Activated CD8-positive, alpha-beta T cell treated with anti-CD3 and anti-CD28 coated beads, Interleukin-2, amount 10 ng/mL, durations not matched to agents 7 days and 5 days (primary cell): ENCODE results near the gene WSCD2. TPM values are rescaled to one million over a fixed set of nuclear protein-coding genes. Genes with fewer than 3 reads are reported as not detected.

Source experiments
- ATAC-seq: fragments of 150-1000 bp; cut with Tn5 transposase; one replicate; pipeline ENCODE4 v1.10.0; 2021; ENCODE audit warnings: moderate library complexity
- CTCF ChIA-PET: fragments of 350-600 bp; sonication (Branson Sonifier 250); formaldehyde crosslinking; loops from one replicate; lab custom pipeline; 2021; ENCODE audit warnings: antibody characterized with exemption; lab: Charles Lee
- POLR2A ChIA-PET: fragments of 350-600 bp; sonication (Branson Sonifier 250); formaldehyde crosslinking; loops from one replicate; lab custom pipeline; 2021; ENCODE audit warnings: antibody characterized with exemption; lab: Charles Lee
- DNase-seq: peaks from one replicate; pipeline ENCODE4 v3.0.0-alpha.2; 2020
- H3K27ac Mint-ChIP-seq: one replicate; pipeline ENCODE4 v1.8.0; 2021; ENCODE audit warnings: mild to moderate bottlenecking, mixed read lengths
- H3K27me3 Mint-ChIP-seq: one replicate; pipeline ENCODE4 v1.8.0; 2021; ENCODE audit warnings: low read depth, mixed read lengths
- H3K36me3 Mint-ChIP-seq: one replicate; pipeline ENCODE4 v1.8.0; 2021; ENCODE audit warnings: low read depth, mixed read lengths
- H3K4me1 Mint-ChIP-seq: one replicate; pipeline ENCODE4 v1.8.0; 2021; ENCODE audit warnings: low read depth, mixed read lengths
- H3K4me3 Mint-ChIP-seq: one replicate; pipeline ENCODE4 v1.8.0; 2021; ENCODE audit warnings: mild to moderate bottlenecking, mixed read lengths
- H3K9me3 Mint-ChIP-seq: one replicate; pipeline ENCODE4 v1.8.0; 2022; ENCODE audit warnings: mixed read lengths; ENCODE audit not compliant: insufficient read depth
- total RNA-seq, 2 experiments: library from RNA; stranded (reverse); gene quantifications; one replicate each; pipeline ENCODE4 v1.2.3, GENCODE V29; 2021

The WSCD2 gene
- not detected for total RNA-seq

DNA sequence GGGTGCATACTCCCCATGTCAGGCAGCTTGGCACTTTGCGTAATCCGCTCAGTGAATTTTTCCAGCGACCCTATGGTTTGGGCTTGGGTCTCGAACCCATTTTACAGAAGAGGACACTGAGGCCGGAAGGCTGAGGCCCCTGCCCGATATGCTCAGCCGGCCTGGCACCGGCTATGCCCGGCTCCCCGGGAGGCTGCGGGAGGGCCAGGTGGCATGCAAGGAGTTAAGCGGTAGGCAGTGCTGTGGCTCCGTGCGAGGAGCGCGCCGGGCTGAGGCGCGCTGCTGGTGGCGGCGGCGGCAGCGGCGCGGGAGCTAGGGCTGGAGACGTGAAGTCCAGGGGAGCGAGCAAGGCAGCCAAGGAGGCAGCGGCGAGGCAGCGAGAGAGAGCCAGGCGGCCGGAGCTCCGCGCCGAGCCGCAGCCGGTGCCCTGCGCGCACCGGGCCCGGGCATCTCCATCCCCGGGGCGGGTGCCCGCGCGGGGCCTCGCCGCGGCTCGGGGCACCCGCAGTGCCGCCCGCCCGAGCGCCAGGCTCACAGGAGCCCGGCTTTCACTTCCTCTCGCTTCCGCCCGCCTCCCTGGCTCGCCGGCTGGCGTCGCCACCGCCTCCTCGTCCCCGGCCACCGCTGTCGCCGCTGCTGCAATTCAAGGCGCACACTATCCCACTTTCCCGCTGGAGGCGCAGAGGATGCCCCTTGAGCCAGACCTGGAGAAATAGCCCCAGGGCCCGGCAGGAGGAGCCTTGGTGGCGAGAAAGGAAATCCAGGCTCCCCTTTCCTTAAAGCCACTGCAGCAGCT, at the start of gene WSCD2:
Gene WSCD2 (plus strand): TSS at position 272 of the 796 bp plus-strand sequence. CDS start 66,545 bp downstream, outside the sequence.
- ATAC-seq (peak; percentile 53), DNase-seq (peak; percentile 25)
- no peak within 1 kb of the TSS for H3K4me3 Mint-ChIP-seq
- H3K9me3 Mint-ChIP-seq: no peaks in the 10 kb centered on the region
- ChIA-PET POLR2A (no interaction called here), CTCF (interaction anchor here (0.9 kb wide), 1 partner anchor 328 kb away, joined by 3 read pairs; no protein-coding TSS in a partner anchor)
- H3K27ac Mint-ChIP-seq: no peak within 1 kb of the TSS
- H3K27me3 Mint-ChIP-seq: peaks cover 54% of the 10 kb centered on the region
- H3K36me3 Mint-ChIP-seq: no peaks in the 10 kb centered on the region
- H3K4me1 Mint-ChIP-seq: no peaks in the 10 kb centered on the region

DNA sequence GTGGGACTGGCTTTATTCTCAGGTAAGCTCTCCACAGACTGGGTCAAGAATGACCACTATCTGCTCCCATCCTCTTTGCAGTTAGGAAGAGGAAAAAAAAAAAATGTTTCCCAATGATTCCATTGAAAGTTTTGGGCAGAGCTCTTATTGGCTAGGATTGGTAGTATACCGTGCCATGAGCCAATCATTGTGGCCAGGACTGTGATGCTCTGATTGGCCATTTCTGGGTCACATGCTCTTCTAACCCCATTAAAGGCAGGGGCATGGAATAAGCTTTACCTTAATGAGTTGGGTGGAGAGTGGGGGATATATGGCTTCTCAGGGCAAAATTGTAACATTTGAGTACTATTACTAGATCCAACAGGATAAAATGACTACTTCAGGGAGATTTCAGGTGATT, 49.4 kb upstream of the WSCD2 start:
- ChIA-PET POLR2A (no interaction called here), CTCF (no interaction called here)
- DNase-seq (no peak), ATAC-seq (no peak)
- Mint-ChIP-seq H3K27ac (no peak overlapping the region), H3K9me3 (no peaks in the 10 kb centered on the region), H3K27me3 (peaks cover 16% of the 10 kb centered on the region), H3K36me3 (no peaks in the 10 kb centered on the region), H3K4me1 (no peaks in the 10 kb centered on the region), H3K4me3 (no peak overlapping the region)

DNA sequence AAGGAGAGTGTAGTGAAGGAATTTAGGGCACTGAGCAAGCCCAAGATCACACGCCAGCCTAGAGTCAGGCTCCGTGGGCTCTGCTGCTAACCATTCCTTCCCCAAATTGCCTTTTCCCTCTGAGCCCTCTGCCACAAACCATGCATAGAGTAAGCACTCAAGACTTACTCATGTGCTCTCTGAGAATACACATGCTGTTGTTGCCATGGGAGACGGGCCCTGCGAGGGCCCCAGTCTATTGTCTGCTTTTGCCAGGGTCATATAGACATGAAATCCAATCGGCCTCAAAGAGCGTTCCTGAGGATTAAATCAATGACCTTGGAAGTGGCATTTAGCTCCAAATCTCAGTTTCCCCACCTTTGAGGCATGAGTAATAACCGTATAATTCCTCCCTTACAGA, 48.7 kb upstream of the WSCD2 start:
- H3K4me1 Mint-ChIP-seq: no peaks in the 10 kb centered on the region
- H3K27me3 Mint-ChIP-seq: peaks cover 13% of the 10 kb centered on the region
- no peak overlapping the region for H3K27ac Mint-ChIP-seq
- DNase-seq (no peak), ATAC-seq (no peak)
- H3K9me3 Mint-ChIP-seq: no peaks in the 10 kb centered on the region
- no peaks in the 10 kb centered on the region for H3K36me3 Mint-ChIP-seq
- POLR2A ChIA-PET: no interaction called here
- CTCF ChIA-PET: no interaction called here
- no peak overlapping the region for H3K4me3 Mint-ChIP-seq

DNA sequence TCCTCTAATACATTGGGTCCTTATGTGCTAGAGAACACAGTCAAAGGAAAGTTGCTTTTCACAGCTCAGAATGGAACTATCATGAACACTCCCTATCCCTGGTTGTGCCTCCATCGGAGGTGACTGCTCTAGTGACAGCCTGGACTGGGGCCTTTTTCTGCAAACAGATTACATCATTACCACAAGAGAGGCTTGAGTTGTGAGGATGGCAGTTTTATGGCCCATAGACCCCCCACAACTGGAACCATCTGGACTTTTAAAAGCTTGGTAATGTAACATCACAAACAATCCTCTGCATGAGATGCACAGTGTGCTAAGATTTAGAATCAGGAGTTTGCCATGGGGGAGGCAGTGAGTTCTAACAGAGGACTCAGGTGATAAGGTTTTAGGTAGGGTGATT, 46.6 kb upstream of the WSCD2 start:
- Mint-ChIP-seq H3K36me3 (no peaks in the 10 kb centered on the region), H3K9me3 (no peaks in the 10 kb centered on the region), H3K27me3 (peaks cover 11% of the 10 kb centered on the region), H3K4me3 (no peak overlapping the region), H3K27ac (no peak overlapping the region), H3K4me1 (no peaks in the 10 kb centered on the region)
- POLR2A ChIA-PET: no interaction called here
- no peak for DNase-seq
- CTCF ChIA-PET: no interaction called here
- no peak for ATAC-seq

DNA sequence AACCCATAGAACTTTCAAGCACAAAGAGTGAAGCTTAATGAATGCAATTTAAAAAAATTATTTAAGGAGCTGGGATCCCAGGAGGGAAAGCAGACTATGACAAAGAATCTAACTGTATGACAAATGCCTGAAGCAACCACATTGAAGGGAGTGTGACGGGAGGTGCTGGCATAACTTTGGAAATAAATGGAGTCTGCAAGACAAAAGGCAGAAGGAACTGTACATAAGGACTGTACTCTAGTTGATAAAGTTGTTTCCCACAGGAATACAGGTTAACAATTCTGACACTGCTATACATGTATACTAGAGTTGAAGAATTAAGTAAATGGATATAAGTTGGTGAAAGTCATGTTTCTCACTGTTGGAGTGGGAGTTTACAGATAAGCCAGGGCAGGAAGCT, 41.2 kb upstream of the WSCD2 start:
- no peaks in the 10 kb centered on the region for H3K36me3 Mint-ChIP-seq
- ChIA-PET CTCF (no interaction called here), POLR2A (no interaction called here)
- DNase-seq: no peak
- peaks cover 9% of the 10 kb centered on the region for H3K9me3 Mint-ChIP-seq
- H3K4me3 Mint-ChIP-seq: no peak overlapping the region
- ATAC-seq: no peak
- H3K27ac Mint-ChIP-seq: no peak overlapping the region
- H3K4me1 Mint-ChIP-seq: no peaks in the 10 kb centered on the region
- H3K27me3 Mint-ChIP-seq: peaks cover 10% of the 10 kb centered on the region

DNA sequence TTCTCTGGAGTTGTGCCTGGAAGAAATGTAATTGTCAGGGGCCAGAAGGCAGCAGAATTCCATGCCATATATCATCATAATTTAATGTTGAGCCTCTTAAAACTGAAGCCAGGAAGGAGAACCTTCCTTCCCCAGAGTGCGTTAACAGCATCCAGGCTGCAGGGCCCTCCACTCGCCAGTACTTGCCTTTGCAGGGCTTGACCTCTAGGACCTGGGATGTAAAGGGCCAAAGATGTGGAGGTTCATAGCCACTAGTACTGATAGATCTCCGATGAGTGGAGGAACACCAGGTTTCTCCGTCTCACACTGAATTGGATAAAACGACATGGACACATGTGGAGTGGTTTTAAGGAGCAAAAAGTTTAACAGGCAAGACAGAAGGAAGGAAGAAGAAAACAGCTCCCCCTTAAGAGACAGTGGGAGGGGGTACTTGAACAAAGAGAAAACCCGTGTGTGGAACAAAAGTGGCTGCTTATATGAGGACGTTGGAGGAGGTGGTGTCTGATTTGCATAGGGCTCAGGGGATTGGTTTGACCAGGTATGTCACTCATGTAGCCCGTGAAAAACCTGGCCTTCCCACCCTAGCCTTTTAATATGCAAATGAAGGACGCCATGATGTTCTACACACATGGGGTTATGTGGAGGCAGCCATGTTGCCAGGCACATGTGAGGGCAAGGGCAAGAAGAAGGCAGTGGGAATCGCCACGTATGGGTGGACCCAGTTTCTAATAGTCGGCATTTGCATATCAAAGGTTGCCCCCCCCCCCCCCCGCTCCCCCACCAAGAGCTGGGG, 38.8 kb upstream of the WSCD2 start:
- no peak for ATAC-seq
- DNase-seq: no peak
- Mint-ChIP-seq H3K4me1 (no peaks in the 10 kb centered on the region), H3K27ac (no peak overlapping the region), H3K27me3 (peaks cover 13% of the 10 kb centered on the region), H3K4me3 (no peak overlapping the region), H3K9me3 (peaks cover 9% of the 10 kb centered on the region), H3K36me3 (no peaks in the 10 kb centered on the region)
- ChIA-PET POLR2A (no interaction called here), CTCF (no interaction called here)

DNA sequence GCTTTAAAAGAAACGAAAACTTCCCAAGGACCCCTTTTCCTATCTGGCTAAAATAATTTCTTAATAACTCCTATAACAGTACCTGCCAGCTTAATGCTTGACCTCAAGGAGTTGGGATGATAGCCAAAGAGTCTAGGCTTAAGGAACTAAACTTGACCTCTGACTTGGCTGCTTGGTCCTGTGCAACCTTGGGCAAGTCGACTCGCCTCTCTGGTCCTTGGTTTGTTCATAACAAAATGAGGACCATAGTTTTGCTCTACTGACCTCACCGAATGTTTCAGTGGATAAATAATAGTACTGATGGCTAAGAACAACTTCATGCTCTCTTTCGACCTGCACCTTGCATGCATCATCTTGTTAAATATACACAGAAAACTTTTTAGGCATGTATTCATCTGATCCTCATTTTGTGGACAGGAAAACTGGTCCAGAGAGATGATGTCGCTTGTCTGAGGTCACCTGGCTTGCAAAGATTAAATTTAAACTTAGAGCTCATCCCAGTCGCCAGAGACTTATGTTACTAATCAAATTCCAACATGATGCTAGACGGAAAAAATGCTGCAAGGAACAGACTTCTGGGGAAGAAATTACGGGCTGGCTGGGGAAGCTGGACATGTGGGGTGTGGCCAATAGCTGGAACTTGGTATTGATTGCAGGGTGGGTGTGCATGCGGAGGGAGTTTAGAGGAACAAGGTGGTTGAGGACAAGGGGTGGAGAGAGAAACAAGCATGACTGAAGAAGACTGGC, 38.0 kb upstream of the WSCD2 start:
- Mint-ChIP-seq H3K36me3 (no peaks in the 10 kb centered on the region), H3K4me1 (no peaks in the 10 kb centered on the region), H3K4me3 (no peak overlapping the region), H3K9me3 (peaks cover 9% of the 10 kb centered on the region), H3K27ac (no peak overlapping the region), H3K27me3 (peaks cover 13% of the 10 kb centered on the region)
- ChIA-PET POLR2A (no interaction called here), CTCF (no interaction called here)
- ATAC-seq (no peak), DNase-seq (no peak)

DNA sequence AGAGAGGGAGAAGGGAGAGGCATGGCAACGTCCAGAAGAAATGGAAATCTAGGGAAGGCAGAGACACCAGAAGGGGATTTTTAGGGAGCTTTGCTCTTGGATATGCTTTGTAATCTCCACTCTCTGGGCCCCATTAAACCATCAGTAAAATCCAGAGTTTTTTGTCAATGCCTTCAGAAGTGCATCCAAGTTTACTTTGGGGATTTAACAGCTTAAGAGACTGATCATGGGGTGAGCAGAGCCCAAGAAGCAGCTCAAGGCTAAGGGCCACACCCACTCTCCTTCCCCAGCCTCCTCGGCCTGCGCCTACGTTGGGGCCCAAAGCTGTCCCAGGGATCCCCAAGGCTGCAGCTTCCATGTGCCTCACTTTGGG, 37.4 kb upstream of the WSCD2 start:
- H3K36me3 Mint-ChIP-seq: no peaks in the 10 kb centered on the region
- H3K27ac Mint-ChIP-seq: no peak overlapping the region
- ATAC-seq (no peak), DNase-seq (no peak)
- ChIA-PET CTCF (no interaction called here), POLR2A (no interaction called here)
- H3K27me3 Mint-ChIP-seq: peaks cover 13% of the 10 kb centered on the region
- no peaks in the 10 kb centered on the region for H3K4me1 Mint-ChIP-seq
- H3K4me3 Mint-ChIP-seq: no peak overlapping the region
- peaks cover 9% of the 10 kb centered on the region for H3K9me3 Mint-ChIP-seq

DNA sequence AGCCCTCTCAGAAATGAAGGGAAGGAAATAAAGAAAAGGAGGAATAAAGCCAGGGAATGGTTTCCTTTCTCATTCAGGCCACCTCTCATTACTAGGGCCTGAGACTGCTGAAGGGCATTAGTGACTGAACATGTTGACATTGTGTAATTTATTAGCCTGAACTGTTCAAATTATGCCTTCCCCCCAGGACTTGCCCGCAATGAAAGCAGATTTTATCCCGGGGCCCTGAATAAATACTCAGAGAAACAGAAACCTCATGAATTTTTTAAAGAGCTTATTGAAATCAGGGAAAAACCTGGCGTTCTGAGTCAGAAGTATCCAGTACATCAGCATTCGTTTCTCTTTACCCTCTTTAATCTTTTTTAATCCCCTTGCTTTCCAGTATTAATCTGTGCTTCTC, 35.9 kb upstream of the WSCD2 start:
- ChIA-PET POLR2A (no interaction called here), CTCF (no interaction called here)
- Mint-ChIP-seq H3K4me1 (no peaks in the 10 kb centered on the region), H3K27ac (no peak overlapping the region), H3K9me3 (peaks cover 5% of the 10 kb centered on the region), H3K36me3 (no peaks in the 10 kb centered on the region), H3K27me3 (peaks cover 10% of the 10 kb centered on the region), H3K4me3 (no peak overlapping the region)
- ATAC-seq: no peak
- no peak for DNase-seq

DNA sequence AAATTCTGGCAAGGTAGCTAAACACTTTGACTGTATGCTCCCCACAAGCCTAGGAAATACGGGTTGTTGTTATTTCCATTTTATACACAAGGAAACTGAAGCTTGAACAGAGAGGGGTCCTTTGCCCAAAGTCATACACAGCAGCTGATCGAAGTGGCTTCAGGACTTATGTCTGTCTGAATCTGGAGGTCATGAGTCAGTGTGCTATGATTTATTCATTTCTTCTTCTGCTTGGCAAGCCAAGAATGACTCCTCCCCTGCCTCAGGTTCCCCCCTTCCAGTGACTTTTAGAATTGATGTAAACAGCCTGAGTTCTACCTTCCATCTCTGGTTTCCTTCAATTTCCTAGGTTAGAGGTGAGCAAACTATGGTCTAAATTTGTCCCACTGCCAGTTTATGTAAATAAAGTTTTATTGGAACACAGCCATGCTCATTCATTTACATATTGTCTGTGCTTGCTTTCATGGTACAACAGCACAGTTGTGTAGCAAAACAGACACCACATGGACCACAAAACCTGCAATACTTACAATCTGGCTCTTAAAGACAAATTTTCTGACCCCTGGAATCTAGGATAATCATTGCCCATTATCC, 34.9 kb upstream of the WSCD2 start:
- no peaks in the 10 kb centered on the region for H3K9me3 Mint-ChIP-seq
- POLR2A ChIA-PET: no interaction called here
- H3K4me3 Mint-ChIP-seq: no peak overlapping the region
- H3K36me3 Mint-ChIP-seq: no peaks in the 10 kb centered on the region
- ATAC-seq (no peak), DNase-seq (no peak)
- H3K27ac Mint-ChIP-seq: no peak overlapping the region
- H3K4me1 Mint-ChIP-seq: no peaks in the 10 kb centered on the region
- CTCF ChIA-PET: no interaction called here
- H3K27me3 Mint-ChIP-seq: peaks cover 8% of the 10 kb centered on the region

DNA sequence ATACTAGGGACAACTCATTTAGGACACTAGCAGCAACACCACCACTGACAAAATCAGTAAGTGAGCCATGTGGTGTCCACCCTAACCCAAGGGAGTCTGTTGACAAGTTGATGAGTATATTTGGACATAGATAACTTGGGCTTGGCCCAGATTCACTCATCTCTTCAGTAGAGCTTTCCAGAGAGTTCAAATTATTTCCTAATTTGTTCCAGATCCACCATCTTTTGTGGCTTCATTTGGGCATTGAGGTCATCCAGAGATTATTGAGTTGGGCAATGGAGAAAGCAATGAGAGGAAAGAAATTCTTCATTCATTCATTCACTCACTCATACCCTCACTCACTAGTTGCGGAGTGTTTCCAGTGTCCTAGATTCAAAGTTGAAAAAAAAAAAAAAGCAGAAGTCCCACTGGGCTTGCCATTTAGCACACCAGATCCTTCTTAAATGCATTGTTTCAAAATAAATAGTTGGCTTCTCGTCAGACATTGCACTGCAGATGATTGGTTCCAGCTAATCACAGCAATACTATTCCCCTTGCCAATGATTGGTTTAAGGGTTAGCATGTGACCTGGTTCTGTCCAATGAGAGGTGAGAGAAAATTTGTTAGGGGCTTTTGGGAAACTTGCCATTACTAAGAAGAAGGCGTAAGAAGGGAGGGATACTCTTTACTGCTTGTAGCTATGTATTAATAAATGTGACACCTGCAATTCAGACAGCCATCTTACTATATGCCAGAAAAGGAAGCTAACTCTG, 31.8 kb upstream of the WSCD2 start:
- Mint-ChIP-seq H3K27me3 (peaks cover 8% of the 10 kb centered on the region), H3K27ac (no peak overlapping the region), H3K9me3 (no peaks in the 10 kb centered on the region), H3K36me3 (no peaks in the 10 kb centered on the region), H3K4me1 (no peaks in the 10 kb centered on the region), H3K4me3 (no peak overlapping the region)
- DNase-seq: no peak
- ATAC-seq: no peak
- ChIA-PET POLR2A (no interaction called here), CTCF (no interaction called here)
